GM18507 (cell line): ENCODE data around the gene IQCK.
"Not testable (repeated sequence)": the region's sequence is repeated elsewhere in the genome, so short reads cannot be mapped to it uniquely, and the experiment has no call there.

ENCODE experiments used
- DNase-seq: peaks from one replicate; pipeline ENCODE4 v3.0.0; 2011; ENCODE audit warnings: low read depth; ENCODE audit not compliant: insufficient read length; ENCODE audit errors: extremely low spot score
- FAIRE-seq: peaks from 2 replicates; lab custom pipeline; 2011; peaks lifted over from hg19 to GRCh38; lab: Jason Lieb, UNC

Gene IQCK

GRCh38 chr16:19783363-19784182 lies 65.5 kb downstream of the IQCK start:
- DNase-seq = no peak
- FAIRE-seq = no peak

DNA sequence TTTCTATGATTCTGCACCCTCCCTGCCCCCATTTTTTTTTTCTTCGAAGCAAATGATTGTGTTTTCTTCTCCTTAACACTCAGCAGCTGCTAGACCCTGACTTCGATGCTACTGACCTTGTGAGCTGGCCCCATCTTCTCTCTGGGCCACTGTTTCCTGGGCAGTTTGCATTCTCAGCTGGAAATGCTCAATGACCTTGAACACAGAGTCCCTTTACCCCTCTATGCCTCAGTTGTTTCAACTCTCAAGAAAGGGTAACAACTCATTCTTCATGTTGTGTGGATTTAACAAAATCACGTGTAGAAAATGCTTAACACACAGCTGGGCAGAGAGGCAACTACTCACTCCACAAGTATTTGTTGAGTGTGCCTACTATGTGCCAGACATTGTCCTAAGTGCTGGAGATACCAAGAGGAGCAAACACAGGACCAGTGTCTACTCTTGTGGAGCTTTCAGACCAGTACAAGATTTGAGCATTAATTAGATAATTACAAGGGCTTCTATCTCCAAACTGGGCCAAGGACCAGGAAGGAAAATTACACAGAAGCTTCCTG lies 66.2 kb downstream of the IQCK start:
- DNase-seq (no peak), FAIRE-seq (no peak)

DNA sequence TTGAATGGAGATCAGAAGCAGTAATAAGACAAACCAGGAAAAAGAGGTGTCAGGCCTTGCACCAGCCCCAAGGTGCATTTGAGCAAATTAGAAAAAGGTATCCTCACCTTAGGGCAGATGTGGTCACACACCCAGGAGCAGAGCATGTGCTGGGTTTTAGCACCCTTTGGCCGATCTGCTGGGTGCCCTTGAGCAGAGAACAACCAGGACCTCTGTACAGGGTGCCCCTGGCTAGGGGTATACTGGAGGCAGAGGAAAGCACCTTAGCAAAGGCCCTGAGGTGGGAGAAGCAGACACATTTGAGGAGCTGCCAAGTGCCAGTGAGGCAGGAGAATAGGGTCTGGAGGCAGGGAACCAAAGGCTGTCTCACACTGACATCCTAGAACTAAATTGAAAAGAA lies 67.0 kb downstream of the IQCK start:
- FAIRE-seq (no peak), DNase-seq (no peak)

DNA sequence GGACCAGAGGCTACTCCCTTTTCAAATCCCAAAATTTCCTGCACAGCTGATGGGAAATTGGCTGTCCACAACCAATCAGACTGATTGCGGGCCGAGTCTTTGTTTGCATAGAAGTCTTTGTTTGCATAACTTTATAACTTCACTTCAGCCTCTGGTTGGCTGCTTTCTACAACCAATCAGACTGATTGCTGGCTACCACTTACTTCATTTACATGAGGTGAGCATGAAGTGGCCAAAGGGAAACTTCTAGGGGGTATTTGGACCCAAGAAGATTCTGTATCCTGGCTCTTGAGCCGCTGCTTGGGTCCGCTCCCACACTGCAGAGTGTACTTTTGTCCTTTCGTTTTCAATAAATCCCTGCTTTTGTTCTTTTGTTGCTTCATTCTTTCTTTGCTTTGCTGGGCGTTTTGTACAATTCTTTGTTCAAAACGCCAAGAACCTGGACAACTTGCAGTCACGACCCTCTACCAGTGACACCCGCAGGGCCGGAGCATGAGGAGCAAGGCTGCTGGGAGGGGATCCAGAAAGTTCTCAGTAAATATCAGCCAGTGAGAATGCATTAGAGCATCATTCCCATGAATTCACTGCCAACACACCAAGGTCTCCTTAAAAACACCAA lies 67.5 kb downstream of the IQCK start:
- no peak for DNase-seq
- no peak for FAIRE-seq

DNA sequence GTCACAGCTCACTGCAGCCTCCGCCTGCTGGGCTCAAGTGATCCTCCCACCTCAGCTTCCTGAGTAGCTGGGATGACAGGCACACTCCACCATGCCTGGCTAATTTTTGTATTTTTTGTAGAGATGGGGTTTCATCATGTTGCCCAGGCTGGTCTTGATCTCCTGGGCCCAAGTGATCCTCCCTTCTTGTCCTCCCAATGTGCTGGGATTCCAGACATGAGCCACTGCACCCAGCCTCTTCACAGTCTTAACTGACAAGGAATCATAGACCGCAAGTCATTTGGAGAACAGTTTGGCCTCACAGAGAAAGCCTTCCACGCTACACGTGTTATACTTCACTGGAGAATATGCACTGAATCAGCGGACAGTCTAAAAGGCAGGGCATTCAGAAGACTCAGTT lies 83.3 kb downstream of the IQCK start:
- not testable (repeated sequence) for DNase-seq, FAIRE-seq

GRCh38 chr16:19801824-19802223 lies 83.8 kb downstream of the IQCK start:
- not testable (repeated sequence) for FAIRE-seq, DNase-seq

GRCh38 chr16:19802612-19803011 lies 84.5 kb downstream of the IQCK start:
- FAIRE-seq = no peak

DNA sequence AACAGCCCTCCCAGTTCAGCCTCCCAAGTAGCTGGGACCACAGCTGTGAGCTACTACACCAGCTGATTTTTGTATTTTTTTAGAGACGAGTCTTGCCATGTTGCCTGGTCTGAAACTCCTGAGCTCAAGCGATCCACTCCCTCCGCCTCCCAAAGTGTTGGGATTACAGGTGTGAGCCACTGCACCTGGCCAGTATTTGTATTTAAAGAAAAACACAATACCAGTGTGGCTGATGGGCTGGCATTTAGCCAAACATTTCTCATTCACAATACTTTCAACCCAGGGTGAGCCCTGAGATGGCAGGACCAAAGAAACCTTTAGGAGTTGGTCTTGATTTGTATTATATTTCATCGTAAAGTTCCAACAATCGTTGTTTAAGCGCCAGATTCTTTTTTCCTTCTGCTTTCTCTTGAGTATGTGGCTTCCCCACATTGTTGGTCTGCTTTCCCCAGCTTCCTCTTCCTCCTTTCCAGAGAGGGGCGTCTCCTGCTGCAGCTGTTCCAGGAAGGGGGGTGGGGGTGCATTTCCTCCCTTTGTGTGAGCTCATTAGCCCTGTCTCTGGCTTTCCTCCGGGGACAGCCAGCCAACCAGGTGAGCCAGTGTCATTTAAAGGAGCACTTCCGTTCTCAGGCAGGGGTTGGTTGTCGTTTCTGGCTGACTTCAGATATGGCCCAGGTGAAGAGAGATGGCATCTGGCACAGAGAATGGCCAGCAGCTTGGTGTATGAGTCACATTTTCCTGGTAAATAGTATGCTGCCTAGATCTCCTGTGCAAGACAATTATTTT lies 86.7 kb downstream of the IQCK start:
- FAIRE-seq (peak; percentile 62), DNase-seq (no peak)

More at GRCh38 chr16:19802612-19803011, 84.5 kb downstream of the IQCK start:
- DNase-seq = no peak

DNA sequence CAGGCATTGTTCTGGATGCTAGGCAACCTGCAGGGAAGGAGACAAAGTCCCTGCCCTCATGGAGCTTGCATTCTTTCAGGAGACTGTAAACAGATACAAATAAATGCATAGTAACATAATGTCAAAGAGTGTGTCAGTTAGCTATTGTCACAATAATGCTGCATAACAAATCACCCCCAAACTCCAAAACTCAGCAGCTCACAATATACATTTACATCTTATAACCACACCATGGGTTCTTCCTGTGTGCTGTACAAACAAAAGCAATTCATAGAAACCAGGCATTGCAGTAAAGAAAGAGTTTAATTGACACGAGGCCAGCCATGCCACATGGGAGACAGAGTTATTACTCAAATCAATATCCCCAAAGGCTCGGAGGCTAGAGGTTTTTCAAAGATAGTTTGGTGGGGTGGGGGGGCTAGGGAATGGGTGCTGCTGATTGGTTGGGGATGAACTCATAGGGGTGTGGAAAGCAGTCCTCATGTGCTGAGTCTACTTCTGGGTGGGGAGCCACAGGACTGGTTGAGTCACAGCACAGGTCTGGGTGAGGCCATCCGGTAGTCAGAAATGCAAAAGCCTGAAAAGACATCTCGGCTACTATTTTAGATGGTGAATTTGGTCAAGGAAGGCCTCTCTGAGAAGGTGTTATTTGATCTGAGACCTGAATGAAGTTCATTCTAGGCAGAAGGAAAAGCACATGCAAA lies 87.5 kb downstream of the IQCK start:
- FAIRE-seq (no peak), DNase-seq (no peak)

DNA sequence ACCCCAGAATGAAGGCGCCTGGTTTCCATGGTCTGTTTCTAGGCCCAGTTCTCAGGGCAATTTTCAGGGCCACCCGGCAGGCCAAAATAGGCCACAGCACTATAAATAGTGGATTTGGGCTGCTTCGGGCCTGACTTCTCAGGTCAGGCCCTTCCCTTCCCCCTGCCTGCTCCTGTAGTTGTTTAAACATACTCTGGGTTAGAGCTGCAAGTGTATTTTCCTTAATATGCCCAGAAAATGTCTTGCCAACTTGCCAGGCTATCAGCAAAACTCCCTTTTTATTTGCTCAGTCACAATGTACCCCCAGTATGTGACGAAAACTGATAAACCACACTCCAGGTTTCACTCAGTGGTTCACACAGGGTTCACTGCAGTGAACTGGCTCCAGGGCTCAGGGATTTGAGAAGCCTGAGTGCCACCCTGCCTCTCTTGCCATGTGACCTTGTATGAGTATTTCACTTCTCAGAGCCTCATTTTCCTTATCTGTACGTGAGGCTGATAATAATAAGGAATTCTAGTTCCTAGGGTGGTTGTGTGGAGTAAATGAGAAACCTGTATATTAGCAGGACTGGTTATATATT lies 90.1 kb downstream of the IQCK start:
- FAIRE-seq (peak; percentile 78), DNase-seq (peak; percentile 26)

DNA sequence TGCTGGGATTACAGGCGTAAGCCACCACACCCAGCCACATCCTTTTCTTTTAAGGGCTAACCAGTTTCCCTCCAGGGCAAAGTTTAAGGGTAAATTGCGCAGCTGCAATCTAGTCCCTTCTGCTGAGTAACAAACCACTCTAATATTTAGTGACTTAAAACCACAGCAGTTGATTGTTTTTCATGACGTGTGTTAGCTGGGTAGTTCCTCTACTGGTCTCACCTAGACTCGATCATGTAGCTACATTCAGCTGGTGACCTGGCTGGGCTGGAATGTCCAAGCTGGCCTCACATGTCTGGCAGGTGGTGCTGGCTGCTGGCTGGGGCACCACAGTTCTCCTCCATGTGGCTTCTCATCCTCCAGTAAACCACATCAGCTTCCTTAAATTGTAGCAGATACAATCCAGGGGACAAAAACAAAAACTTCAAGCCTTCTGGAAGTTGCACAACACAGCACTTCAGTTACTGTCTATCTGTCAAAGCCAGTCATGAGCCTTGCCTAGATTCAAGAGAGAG lies 91.1 kb downstream of the IQCK start:
- DNase-seq = no peak
- FAIRE-seq = peak; percentile 38

GRCh38 chr16:19809693-19810092 lies 91.6 kb downstream of the IQCK start:
- DNase-seq (no peak), FAIRE-seq (no peak)

DNA sequence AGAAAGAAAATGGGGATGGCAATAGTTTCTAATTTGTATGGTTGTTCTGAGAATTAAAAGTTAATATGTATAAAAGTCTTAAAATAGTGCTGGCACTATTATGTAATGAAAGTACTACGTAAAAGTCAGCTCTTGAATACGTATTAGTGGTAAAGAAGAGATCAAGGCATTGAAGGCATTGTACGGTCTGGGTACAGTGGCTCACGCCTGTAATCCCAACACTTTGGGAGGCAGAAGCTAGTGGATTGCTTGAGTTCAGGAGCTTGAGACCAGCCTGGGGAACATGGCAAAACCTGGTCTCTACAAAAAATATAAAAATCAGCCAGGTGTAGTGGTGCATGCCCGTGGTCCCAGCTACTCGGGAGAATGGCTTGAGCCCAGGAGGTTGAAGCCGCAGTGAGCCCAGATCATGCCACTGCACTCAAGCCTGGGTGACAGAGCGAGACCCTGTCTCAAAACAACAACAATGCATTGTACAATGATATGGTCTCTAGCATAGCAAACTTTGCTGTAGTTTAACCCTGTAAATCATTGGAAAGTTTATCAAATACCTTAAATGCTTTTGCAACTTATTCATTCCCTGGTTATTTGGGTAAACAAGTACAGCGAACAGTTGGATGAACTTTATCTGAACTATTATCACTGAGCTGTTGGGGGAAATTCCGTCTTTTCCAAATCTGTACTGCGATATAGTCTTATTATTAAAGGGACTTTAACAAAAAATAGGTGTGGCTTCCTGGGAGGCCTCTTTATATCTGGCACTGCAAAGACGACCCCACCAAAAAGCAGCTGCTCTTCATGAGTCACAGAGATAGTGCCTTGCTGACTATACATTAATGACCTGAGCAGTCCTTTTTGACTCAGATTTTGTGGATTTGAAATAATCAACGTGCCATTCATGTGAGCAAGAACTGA lies 93.0 kb downstream of the IQCK start:
- FAIRE-seq (no peak), DNase-seq (no peak)

GRCh38 chr16:19812986-19813385 lies 94.9 kb downstream of the IQCK start:
- DNase-seq = no peak
- FAIRE-seq = no peak

- no peak for DNase-seq
- FAIRE-seq = no peak
These were observed 97.3 kb downstream of the IQCK start for GRCh38 chr16:19815418-19815817.

GRCh38 chr16:19817122-19817521 lies 99.1 kb downstream of the IQCK start:
- no peak for FAIRE-seq
- DNase-seq = no peak

GRCh38 chr16:19817875-19818274 lies 99.8 kb downstream of the IQCK start:
- FAIRE-seq (no peak), DNase-seq (no peak)

DNA sequence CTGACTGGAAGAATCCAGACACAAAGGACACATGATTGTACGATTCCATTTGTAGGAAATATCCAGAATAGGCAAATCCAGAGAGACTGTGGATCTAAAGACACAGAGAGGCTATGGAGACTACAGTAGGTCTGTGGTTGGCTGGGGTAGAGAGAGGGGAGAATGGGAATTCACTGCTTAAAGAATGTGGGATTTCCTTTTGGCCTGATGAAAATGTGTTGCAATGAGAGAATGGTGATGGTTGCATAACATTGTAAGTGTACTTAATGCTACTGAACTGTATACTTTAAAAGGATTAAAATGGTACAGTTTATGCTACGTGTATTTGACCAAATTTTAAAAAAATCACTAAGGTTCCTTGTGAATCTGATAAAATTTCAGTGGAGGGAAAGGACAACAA lies 104.5 kb downstream of the IQCK start:
- no peak for DNase-seq
- no peak for FAIRE-seq
